Vagina (tissue), 2 donors: Measurements from ENCODE around the gene TNNC2. TPM values are rescaled to one million over a fixed set of nuclear protein-coding genes. Genes with fewer than 3 reads are reported as not detected.
"Not testable (repeated sequence)": the region's sequence is repeated elsewhere in the genome, so short reads cannot be mapped to it uniquely, and the experiment has no call there.

Experiments
- DNase-seq, 2 donors: peaks; one replicate each; pipeline ENCODE4 v3.0.0-alpha.2; 2017; ENCODE audit errors: extremely low spot score in 2 of 2
- H3K27ac ChIP-seq: fragments of 200-600 bp; sonication (generic); one replicate; pipeline ENCODE4 v1.5.1; 2019
- H3K27me3 ChIP-seq: fragments of 200-600 bp; sonication (generic); one replicate; pipeline ENCODE4 v1.5.1; 2019
- H3K36me3 ChIP-seq, 2 donors: fragments of 200-600 bp; sonication (generic); one replicate each; pipeline ENCODE4 v1.5.1; 2017 to 2019
- H3K4me1 ChIP-seq: fragments of 200-600 bp; sonication (generic); one replicate; pipeline ENCODE4 v1.5.1; 2019
- H3K4me3 ChIP-seq, 2 donors: fragments of 200-600 bp; sonication (generic); 1 replicate in 1 of 2; 2 replicates in 1 of 2; pipeline ENCODE4 v1.5.1; 2016 to 2019
- H3K9me3 ChIP-seq: fragments of 200-600 bp; sonication (generic); one replicate; pipeline ENCODE4 v1.5.1; 2019
- POLR2A ChIP-seq, 2 donors: fragments of 450-650 bp; IDR thresholded peaks; one replicate each; pipeline ENCODE4 v1.6.1; 2017; ENCODE audit warnings: antibody characterized with exemption in 2 of 2, mild to moderate bottlenecking in 2 of 2, moderate library complexity in 2 of 2
- POLR2AphosphoS5 ChIP-seq, 2 donors: sonication (generic); formaldehyde crosslinking; IDR thresholded peaks; one replicate each; pipeline ENCODE4 v1.9.0; 2017; ENCODE audit warnings: antibody characterized with exemption in 2 of 2, mild to moderate bottlenecking in 2 of 2, low read depth in 1 of 2; ENCODE audit not compliant: insufficient read depth in 1 of 2
- intact Hi-C: fragments of 100-400 bp; cut with DNase I; formaldehyde crosslinking; loops from one replicate; pipeline ENCODE4 v1.15.1; 2023
- total RNA-seq: library from RNA; depleted of rRNA; stranded (reverse); fragments of >200 nt; gene quantifications from one replicate; pipeline ENCODE4 v1.2.3, GENCODE V29; 2016
- TF ChIP-seq, protein P1 (sequence below), 3 experiments: fragments of 450-650 bp in 2 of 3; fragments of 200-600 bp in 1 of 3; sonication (generic) in 1 of 3; IDR thresholded peaks; one replicate each; pipeline ENCODE4 v1.5.1; 2017 to 2019; ENCODE audit warnings: antibody characterized with exemption in 3 of 3, mild to moderate bottlenecking in 2 of 3, moderate library complexity in 2 of 3

The TNNC2 gene
- not detected for total RNA-seq

DNA sequence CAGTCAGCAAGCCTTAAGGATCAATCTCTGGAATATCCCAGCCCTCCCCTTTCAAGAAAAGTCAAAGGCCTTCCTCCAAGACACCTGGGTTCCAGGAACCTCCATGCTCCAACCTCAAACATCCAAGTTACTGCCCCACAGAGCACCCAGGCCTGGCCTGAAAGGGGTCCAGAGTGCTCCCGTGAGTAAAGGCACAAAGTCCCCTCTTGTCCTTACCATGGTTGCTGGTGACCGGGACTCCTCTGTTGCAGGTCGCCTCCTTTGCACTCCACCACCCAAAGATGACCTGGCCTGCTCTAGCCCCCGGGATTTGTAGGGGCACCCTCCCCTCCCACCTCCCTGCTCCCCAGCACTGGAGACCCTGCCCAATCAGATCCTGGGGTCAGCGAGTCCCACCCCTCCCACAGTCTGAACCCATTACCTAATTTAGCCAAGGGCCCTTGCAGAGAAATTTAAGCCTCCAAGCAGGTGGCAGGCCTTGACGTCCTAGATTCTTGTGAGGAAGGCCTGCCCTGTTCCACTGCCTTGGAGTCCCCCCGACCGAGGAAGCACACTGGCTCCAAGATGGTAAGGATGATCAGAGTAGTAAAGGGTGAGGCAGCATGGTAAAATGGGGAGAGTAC is at the start of gene TNNC2:
Gene TNNC2 (minus strand): TSS at position 283 of the 623 bp plus-strand sequence. CDS start 64 bp downstream, at position 219.
- TF ChIP-seq, protein P1, sequence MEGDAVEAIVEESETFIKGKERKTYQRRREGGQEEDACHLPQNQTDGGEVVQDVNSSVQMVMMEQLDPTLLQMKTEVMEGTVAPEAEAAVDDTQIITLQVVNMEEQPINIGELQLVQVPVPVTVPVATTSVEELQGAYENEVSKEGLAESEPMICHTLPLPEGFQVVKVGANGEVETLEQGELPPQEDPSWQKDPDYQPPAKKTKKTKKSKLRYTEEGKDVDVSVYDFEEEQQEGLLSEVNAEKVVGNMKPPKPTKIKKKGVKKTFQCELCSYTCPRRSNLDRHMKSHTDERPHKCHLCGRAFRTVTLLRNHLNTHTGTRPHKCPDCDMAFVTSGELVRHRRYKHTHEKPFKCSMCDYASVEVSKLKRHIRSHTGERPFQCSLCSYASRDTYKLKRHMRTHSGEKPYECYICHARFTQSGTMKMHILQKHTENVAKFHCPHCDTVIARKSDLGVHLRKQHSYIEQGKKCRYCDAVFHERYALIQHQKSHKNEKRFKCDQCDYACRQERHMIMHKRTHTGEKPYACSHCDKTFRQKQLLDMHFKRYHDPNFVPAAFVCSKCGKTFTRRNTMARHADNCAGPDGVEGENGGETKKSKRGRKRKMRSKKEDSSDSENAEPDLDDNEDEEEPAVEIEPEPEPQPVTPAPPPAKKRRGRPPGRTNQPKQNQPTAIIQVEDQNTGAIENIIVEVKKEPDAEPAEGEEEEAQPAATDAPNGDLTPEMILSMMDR (IDR thresholded peaks at IDR 0.05): no peak
- no peak for TF ChIP-seq POLR2A (IDR thresholded peaks at IDR 0.05)
- TF ChIP-seq POLR2AphosphoS5 (IDR thresholded peaks at IDR 0.05; ENCODE audit: insufficient read depth in 1 of 2, low read depth in 1 of 2): no peak
- no peak within 1 kb of the TSS for H3K4me3 ChIP-seq
- DNase-seq: no peak
- no peaks in the 10 kb centered on the region for H3K9me3 ChIP-seq
- H3K27me3 ChIP-seq: no peaks in the 10 kb centered on the region
- intact Hi-C loops: no loop called here
- peak within 1 kb of the TSS; percentile 91 for H3K27ac ChIP-seq
- H3K4me1 ChIP-seq: peaks cover 51% of the 10 kb centered on the region
- H3K36me3 ChIP-seq: no peaks in the 10 kb centered on the region

DNA sequence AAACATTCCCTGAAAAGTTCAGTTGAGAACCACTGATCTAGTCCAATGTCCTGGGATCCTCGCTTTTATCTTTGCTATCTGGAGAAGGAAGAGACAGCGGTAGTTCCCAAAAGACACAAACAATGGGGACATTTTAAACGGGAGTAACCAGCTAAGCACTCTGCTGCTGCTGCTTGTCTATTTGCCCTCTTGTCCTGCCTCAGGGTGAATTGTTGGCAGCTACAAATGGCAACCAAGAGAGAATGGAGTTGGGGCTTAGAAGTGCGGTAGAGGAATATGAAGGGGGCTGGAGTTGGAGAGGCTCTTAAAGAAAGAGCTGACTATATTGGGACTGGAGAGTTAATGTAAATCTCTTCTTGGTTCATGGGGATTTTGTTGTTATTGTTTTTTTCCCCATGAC is 47.5 kb upstream of the TNNC2 start:
- H3K27me3 ChIP-seq: no peaks in the 10 kb centered on the region
- H3K4me1 ChIP-seq: no peaks in the 10 kb centered on the region
- intact Hi-C loops: no loop called here
- no peak for DNase-seq
- peaks cover 0 to 19% of the 10 kb centered on the region in 2 donors for H3K36me3 ChIP-seq
- TF ChIP-seq POLR2AphosphoS5 (IDR thresholded peaks at IDR 0.05; ENCODE audit: insufficient read depth in 1 of 2, low read depth in 1 of 2): no peak
- TF ChIP-seq, protein P1 (IDR thresholded peaks at IDR 0.05): no peak
- no peak for TF ChIP-seq POLR2A (IDR thresholded peaks at IDR 0.05)
- no peak overlapping the region for H3K4me3 ChIP-seq
- no peaks in the 10 kb centered on the region for H3K9me3 ChIP-seq
- H3K27ac ChIP-seq: no peak overlapping the region

DNA sequence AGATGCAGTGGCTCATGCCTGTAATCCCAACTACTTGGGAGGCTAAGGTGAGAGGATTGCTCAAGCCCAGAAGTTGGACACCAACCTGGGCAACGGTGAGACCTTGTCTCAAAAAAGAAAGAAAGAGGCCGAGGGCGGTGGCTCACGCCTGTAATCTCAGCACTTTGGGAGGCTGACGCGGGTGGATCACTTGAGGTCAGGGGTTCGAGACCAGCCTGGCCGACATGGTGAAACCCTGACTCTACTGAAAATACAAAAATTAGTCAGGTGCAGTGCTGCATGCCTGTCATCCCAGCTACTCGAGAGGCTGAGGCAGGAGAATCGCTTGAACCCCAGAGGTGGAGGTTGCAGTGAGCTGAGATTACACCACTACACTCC is 47.0 kb upstream of the TNNC2 start:
- H3K27ac ChIP-seq, H3K9me3 ChIP-seq, intact Hi-C loops, H3K4me3 ChIP-seq, H3K4me1 ChIP-seq, DNase-seq, H3K27me3 ChIP-seq: not testable (repeated sequence)
- H3K36me3 ChIP-seq: peaks cover 0 to 19% of the 10 kb centered on the region in 2 donors

DNA sequence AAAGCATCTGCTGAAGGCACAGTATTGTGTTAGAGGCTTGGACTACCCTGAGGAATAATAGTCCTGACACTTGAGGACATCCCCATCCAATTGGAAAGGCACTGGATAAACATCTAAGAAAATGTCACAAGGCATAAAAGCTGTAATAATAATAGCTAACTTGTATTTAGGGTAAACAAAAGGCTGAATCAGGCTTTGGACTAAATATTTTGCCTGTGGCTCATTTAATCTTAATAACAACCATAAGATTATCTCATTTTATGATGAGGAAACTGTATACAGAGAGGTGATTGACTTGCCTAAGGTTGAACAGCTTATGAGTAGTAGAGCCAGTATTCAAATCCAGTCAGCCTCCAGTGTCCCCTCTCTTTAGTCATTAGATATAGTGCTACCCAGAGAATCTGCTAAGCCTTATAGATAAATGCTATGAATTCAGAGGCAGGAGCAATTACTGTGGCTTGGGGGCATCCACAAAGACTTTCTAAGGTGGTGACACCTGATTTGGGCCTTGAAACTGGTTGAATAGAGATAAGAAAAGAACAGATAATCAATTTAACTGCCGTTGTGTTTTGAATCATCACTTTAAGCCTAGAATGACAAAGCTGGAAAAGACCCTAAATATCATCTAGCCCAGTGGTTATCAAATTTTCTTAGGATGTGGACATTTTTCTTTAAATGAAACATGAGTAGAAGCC is 46.4 kb upstream of the TNNC2 start:
- DNase-seq: no peak
- intact Hi-C loops: no loop called here
- Histone ChIP-seq H3K36me3 (peaks cover 0 to 19% of the 10 kb centered on the region in 2 donors), H3K27ac (no peak overlapping the region), H3K27me3 (no peaks in the 10 kb centered on the region), H3K9me3 (no peaks in the 10 kb centered on the region), H3K4me1 (no peaks in the 10 kb centered on the region), H3K4me3 (no peak overlapping the region)
- TF ChIP-seq POLR2A (IDR thresholded peaks at IDR 0.05) (no peak), POLR2AphosphoS5 (IDR thresholded peaks at IDR 0.05; ENCODE audit: insufficient read depth in 1 of 2, low read depth in 1 of 2) (no peak)
- TF ChIP-seq, protein P1 (IDR thresholded peaks at IDR 0.05): no peak

DNA sequence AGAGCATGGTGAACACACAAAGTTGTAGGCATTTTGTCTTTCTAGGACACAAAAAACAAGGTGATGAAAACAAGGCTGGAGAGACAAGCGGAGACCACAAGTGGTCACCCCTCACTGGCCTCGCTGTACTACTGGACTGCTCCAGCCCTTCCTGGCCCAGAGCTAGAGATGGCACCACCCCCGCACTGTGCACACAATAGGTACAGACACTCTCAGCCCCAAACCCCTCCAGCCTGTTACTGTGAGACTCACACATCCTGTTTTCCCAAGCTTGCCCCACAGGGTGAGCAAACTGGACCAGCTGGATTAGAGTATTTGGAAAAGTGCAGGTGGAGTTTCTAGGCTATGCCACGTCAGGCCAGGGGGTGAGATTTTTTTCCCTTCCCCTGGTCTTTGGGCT is 45.5 kb upstream of the TNNC2 start:
- no peak overlapping the region for H3K27ac ChIP-seq
- no peaks in the 10 kb centered on the region for H3K9me3 ChIP-seq
- no peak overlapping the region for H3K4me3 ChIP-seq
- H3K27me3 ChIP-seq: no peaks in the 10 kb centered on the region
- intact Hi-C loops: no loop called here
- peaks cover 0 to 10% of the 10 kb centered on the region in 2 donors for H3K36me3 ChIP-seq
- TF ChIP-seq, protein P1 (IDR thresholded peaks at IDR 0.05): no peak
- TF ChIP-seq POLR2AphosphoS5 (IDR thresholded peaks at IDR 0.05; ENCODE audit: insufficient read depth in 1 of 2, low read depth in 1 of 2) (no peak), POLR2A (IDR thresholded peaks at IDR 0.05) (no peak)
- H3K4me1 ChIP-seq: no peaks in the 10 kb centered on the region
- DNase-seq: no peak
